Common myeloid progenitor, CD34-positive (primary cell): ENCODE measurements around the gene MRTFA.
A peak's percentile ranks its signal among the peaks of the same experiment; 100 is the strongest.

Experiments
- CTCF ChIA-PET: fragments of 350-600 bp; sonication (Branson Sonifier 250); formaldehyde crosslinking; loops from one replicate; lab custom pipeline; 2021; ENCODE audit warnings: antibody characterized with exemption; lab: Charles Lee
- POLR2A ChIA-PET: fragments of 350-600 bp; sonication (Branson Sonifier 250); formaldehyde crosslinking; loops from one replicate; lab custom pipeline; 2021; ENCODE audit warnings: antibody characterized with exemption; lab: Charles Lee
- DNase-seq, 3 donors: peaks; one replicate each; pipeline versions ENCODE4 v3.0.0 to v3.0.0-alpha.2; 2013
- H3K27ac ChIP-seq, 2 experiments: 1 replicate in 1 of 2; 2 replicates in 1 of 2; pipeline ENCODE4 v1.7.0; 2013; ENCODE audit warnings: inconsistent platforms in 2 of 2, low read length in 2 of 2, mild to moderate bottlenecking in 2 of 2, low read depth in 1 of 2, moderate library complexity in 1 of 2; ENCODE audit not compliant: severe bottlenecking in 2 of 2, insufficient read depth in 1 of 2, poor library complexity in 1 of 2
- H3K27me3 ChIP-seq, 5 experiments: replicated peaks in 2 of 5; 1 replicate in 3 of 5; 2 replicates in 2 of 5; pipeline versions ENCODE4 v1.6.1 to v1.7.0; 2013; ENCODE audit warnings: low read length in 4 of 5, mild to moderate bottlenecking in 2 of 5, moderate library complexity in 2 of 5, inconsistent platforms in 1 of 5; ENCODE audit not compliant: insufficient read depth in 5 of 5, control insufficient read depth in 4 of 5
- H3K36me3 ChIP-seq, 4 experiments: 1 replicate in 2 of 4; 2 replicates in 2 of 4; pipeline versions ENCODE4 v1.6.1 to v1.7.0; 2013; ENCODE audit warnings: low read length in 3 of 4, control low read depth in 1 of 4, mild to moderate bottlenecking in 1 of 4; ENCODE audit not compliant: control insufficient read depth in 4 of 4, insufficient read depth in 4 of 4
- H3K4me1 ChIP-seq, 4 experiments: 1 replicate in 3 of 4; 2 replicates in 1 of 4; pipeline versions ENCODE4 v1.6.1 to v1.7.1; 2013; ENCODE audit warnings: low read length in 3 of 4, mild to moderate bottlenecking in 3 of 4, control low read depth in 1 of 4, inconsistent platforms in 1 of 4, moderate library complexity in 1 of 4; ENCODE audit not compliant: control insufficient read depth in 4 of 4, insufficient read depth in 4 of 4; ENCODE audit errors: control extremely low read depth in 1 of 4
- H3K4me3 ChIP-seq, 7 experiments: 1 replicate in 4 of 7; 2 replicates in 3 of 7; pipeline versions ENCODE4 v1.5.1 to v1.7.0; 2013; ENCODE audit warnings: mild to moderate bottlenecking in 7 of 7, low read length in 6 of 7, moderate library complexity in 6 of 7, inconsistent platforms in 2 of 7, low read depth in 2 of 7, control low read depth in 1 of 7; ENCODE audit not compliant: insufficient read depth in 4 of 7, control insufficient read depth in 1 of 7; ENCODE audit errors: extremely low read depth in 1 of 7
- H3K9me3 ChIP-seq, 5 experiments: 1 replicate in 4 of 5; 2 replicates in 1 of 5; pipeline versions ENCODE4 v1.6.1 to v1.7.1; 2013; ENCODE audit warnings: low read length in 4 of 5, mild to moderate bottlenecking in 2 of 5, inconsistent platforms in 1 of 5, low read depth in 1 of 5, moderate library complexity in 1 of 5; ENCODE audit not compliant: control insufficient read depth in 4 of 5, insufficient read depth in 2 of 5; ENCODE audit errors: control extremely low read depth in 1 of 5
- WGBS: methylation state at CpG from one replicate; pipeline ENCODE4 v1.1.5; 2013; ENCODE audit not compliant: insufficient coverage; 5-methylcytosine and 5-hydroxymethylcytosine counted together

The MRTFA gene

GRCh38 chr22:40403651-40404050 is 232.9 kb downstream of the MRTFA start:
- DNase-seq: no peak
- ChIA-PET CTCF (interaction anchor here (1.1 to 1.5 kb wide), 4 partner anchors 11 to 83 kb away, joined by 3 to 5 read pairs (median 4); no protein-coding TSS in a partner anchor), POLR2A (no interaction called here)
- peaks cover 6 to 67% (median 38%) of the 10 kb centered on the region in 4 experiments for H3K36me3 ChIP-seq
- no peaks in the 10 kb centered on the region for H3K27me3 ChIP-seq
- 97% methylated on average over 4 of the region's 7 CpGs for WGBS
- H3K27ac ChIP-seq: no peak overlapping the region
- H3K4me1 ChIP-seq: peaks cover 20 to 39% (median 26%) of the 10 kb centered on the region in 4 experiments
- no peaks in the 10 kb centered on the region for H3K9me3 ChIP-seq
- H3K4me3 ChIP-seq: no peak overlapping the region

- 100% methylated on average over 2 of the region's 3 CpGs for WGBS
- no peaks in the 10 kb centered on the region for H3K27me3 ChIP-seq
- no peak for DNase-seq
- ChIA-PET POLR2A (no interaction called here), CTCF (interaction anchor here (1.1 to 1.5 kb wide), 4 partner anchors 10 to 84 kb away, joined by 3 to 5 read pairs (median 4); no protein-coding TSS in a partner anchor)
- H3K36me3 ChIP-seq: peaks cover 6 to 62% (median 35%) of the 10 kb centered on the region in 4 experiments
- peaks cover 20 to 44% (median 28%) of the 10 kb centered on the region in 4 experiments for H3K4me1 ChIP-seq
- no peak overlapping the region for H3K27ac ChIP-seq
- no peak overlapping the region for H3K4me3 ChIP-seq
- no peaks in the 10 kb centered on the region for H3K9me3 ChIP-seq
These were observed 233.4 kb downstream of the MRTFA start for GRCh38 chr22:40403141-40403540.

- no peaks in the 10 kb centered on the region for H3K9me3 ChIP-seq
- no peak overlapping the region for H3K27ac ChIP-seq
- CTCF ChIA-PET: no interaction called here
- no peak overlapping the region for H3K4me3 ChIP-seq
- DNase-seq: peak in 1 of 3 donors; percentile 22
- POLR2A ChIA-PET: no interaction called here
- H3K4me1 ChIP-seq: peaks cover 21 to 53% (median 36%) of the 10 kb centered on the region in 4 experiments
- H3K27me3 ChIP-seq: no peaks in the 10 kb centered on the region
- 90% methylated on average over 6 of the region's 8 CpGs for WGBS
- peaks cover 6 to 50% (median 27%) of the 10 kb centered on the region in 4 experiments for H3K36me3 ChIP-seq
These were observed 234.5 kb downstream of the MRTFA start for GRCh38 chr22:40401981-40402406.

GRCh38 chr22:40401532-40401931 is 235.0 kb downstream of the MRTFA start:
- Histone ChIP-seq H3K27me3 (no peaks in the 10 kb centered on the region), H3K27ac (no peak overlapping the region), H3K36me3 (peaks cover 6 to 46% (median 23%) of the 10 kb centered on the region in 4 experiments), H3K4me1 (peaks cover 21 to 58% (median 40%) of the 10 kb centered on the region in 4 experiments), H3K4me3 (no peak overlapping the region), H3K9me3 (no peaks in the 10 kb centered on the region)
- ChIA-PET POLR2A (interaction anchor here (1.0 kb wide), 1 partner anchor 18 kb away, joined by 4 read pairs; no protein-coding TSS in a partner anchor), CTCF (interaction anchor here (0.6 kb wide), 1 partner anchor 36 kb away, joined by 4 read pairs; no protein-coding TSS in a partner anchor)
- 71% methylated on average over 4 of the region's 4 CpGs for WGBS
- DNase-seq: peak in 2 of 3 donors; percentile 43 to 55

GRCh38 chr22:40400159-40400558 is 236.4 kb downstream of the MRTFA start:
- H3K9me3 ChIP-seq: no peaks in the 10 kb centered on the region
- no peaks in the 10 kb centered on the region for H3K27me3 ChIP-seq
- ChIA-PET CTCF (interaction anchor here (0.7 to 3.8 kb wide), 6 partner anchors 9 to 87 kb away, joined by 3 to 16 read pairs (median 4); no protein-coding TSS in a partner anchor), POLR2A (interaction anchor here (0.5 kb wide), 1 partner anchor 993 kb away, joined by 4 read pairs; no protein-coding TSS in a partner anchor)
- H3K4me1 ChIP-seq: peaks cover 21 to 67% (median 42%) of the 10 kb centered on the region in 4 experiments
- peaks cover 5 to 32% (median 13%) of the 10 kb centered on the region in 4 experiments for H3K36me3 ChIP-seq
- 27% methylated on average over 7 of the region's 15 CpGs for WGBS
- DNase-seq: peak; percentile 76 to 94 (median 91)
- H3K27ac ChIP-seq: no peak overlapping the region
- H3K4me3 ChIP-seq: peak overlapping the region in 1 of 7 experiments; percentile 48

- H3K4me1 ChIP-seq: peaks cover 24 to 72% (median 46%) of the 10 kb centered on the region in 4 experiments
- H3K27me3 ChIP-seq: no peaks in the 10 kb centered on the region
- H3K9me3 ChIP-seq: no peaks in the 10 kb centered on the region
- POLR2A ChIA-PET: interaction anchor here (0.5 to 0.7 kb wide), 2 partner anchors 12 to 994 kb away, joined by 4 read pairs; no protein-coding TSS in a partner anchor
- H3K36me3 ChIP-seq: peaks cover 5 to 27% (median 9%) of the 10 kb centered on the region in 4 experiments
- WGBS: 22% methylated on average over 2 of the region's 2 CpGs
- H3K27ac ChIP-seq: no peak overlapping the region
- H3K4me3 ChIP-seq: peak overlapping the region in 1 of 7 experiments; percentile 48
- no peak for DNase-seq
- CTCF ChIA-PET: interaction anchor here (0.6 to 3.8 kb wide), 7 partner anchors 10 to 88 kb away, joined by 3 to 16 read pairs (median 5); no protein-coding TSS in a partner anchor
These were observed 236.9 kb downstream of the MRTFA start for GRCh38 chr22:40399621-40400020.

- CTCF ChIA-PET: interaction anchor here (0.7 to 3.8 kb wide), 2 partner anchors 9 to 133 kb away, joined by 3 to 16 read pairs; no protein-coding TSS in a partner anchor
- POLR2A ChIA-PET: no interaction called here
- Histone ChIP-seq H3K36me3 (peaks cover 0 to 7% (median under 1%) of the 10 kb centered on the region in 4 experiments), H3K27ac (no peak overlapping the region), H3K27me3 (no peaks in the 10 kb centered on the region), H3K4me3 (no peak overlapping the region), H3K4me1 (peaks cover 25 to 82% (median 52%) of the 10 kb centered on the region in 4 experiments), H3K9me3 (no peaks in the 10 kb centered on the region)
- 20% methylated on average over 1 of the region's 1 CpG for WGBS
- DNase-seq: no peak
These were observed 239.1 kb downstream of the MRTFA start for GRCh38 chr22:40397396-40397795.
